Skin epidermis (tissue), 12 donors: ENCODE results near the gene SMARCA2.

ENCODE experiments used
- H3K27ac ChIP-seq, 21 experiments: fragments of 200-600 bp; sonication (generic) in 11 of 21; one replicate each; pipeline ENCODE4 v1.5.0; 2020; ENCODE audit warnings: mild to moderate bottlenecking in 3 of 21, inconsistent platforms in 2 of 21, moderate library complexity in 2 of 21
- H3K4me3 ChIP-seq, 7 experiments: fragments of 200-600 bp; sonication (generic) in 2 of 7; one replicate each; pipeline ENCODE4 v1.5.0; 2020; ENCODE audit warnings: inconsistent platforms in 2 of 7, mild to moderate bottlenecking in 2 of 7, moderate library complexity in 1 of 7

SMARCA2 gene

GRCh38 chr9:2190939-2191608 is 175.9 kb downstream of the SMARCA2 start:
- H3K27ac ChIP-seq, result no peak overlapping the region
- no peak overlapping the region for H3K4me3 ChIP-seq

GRCh38 chr9:2191609-2191972 is 176.4 kb downstream of the SMARCA2 start:
- Histone ChIP-seq H3K4me3 (no peak overlapping the region), H3K27ac (no peak overlapping the region)

- Histone ChIP-seq H3K27ac (no peak overlapping the region), H3K4me3 (no peak overlapping the region)
These were observed 177.3 kb downstream of the SMARCA2 start for GRCh38 chr9:2192356-2192979.

GRCh38 chr9:2193552-2193951 is 178.4 kb downstream of the SMARCA2 start:
- H3K27ac ChIP-seq, result no peak overlapping the region
- H3K4me3 ChIP-seq, result no peak overlapping the region

- no peak overlapping the region for H3K4me3 ChIP-seq
- H3K27ac ChIP-seq, result no peak overlapping the region
These were observed 180.1 kb downstream of the SMARCA2 start for GRCh38 chr9:2195211-2195610.

GRCh38 chr9:2196757-2197156 is 181.6 kb downstream of the SMARCA2 start:
- Histone ChIP-seq H3K4me3 (no peak overlapping the region), H3K27ac (no peak overlapping the region)

GRCh38 chr9:2198956-2199635 is 183.9 kb downstream of the SMARCA2 start:
- no peak overlapping the region for H3K27ac ChIP-seq
- no peak overlapping the region for H3K4me3 ChIP-seq

- no peak overlapping the region for H3K27ac ChIP-seq
- H3K4me3 ChIP-seq, result no peak overlapping the region
These were observed 185.1 kb downstream of the SMARCA2 start for GRCh38 chr9:2199999-2200796.

- H3K27ac ChIP-seq, result peak overlapping the region in 1 of 21 experiments; percentile 13
- H3K4me3 ChIP-seq, result no peak overlapping the region
These were observed 193.3 kb downstream of the SMARCA2 start for GRCh38 chr9:2208465-2208864.

GRCh38 chr9:2208991-2209390 is 193.8 kb downstream of the SMARCA2 start:
- Histone ChIP-seq H3K27ac (no peak overlapping the region), H3K4me3 (no peak overlapping the region)

GRCh38 chr9:2209400-2209799 is 194.3 kb downstream of the SMARCA2 start:
- no peak overlapping the region for H3K4me3 ChIP-seq
- no peak overlapping the region for H3K27ac ChIP-seq

GRCh38 chr9:2210201-2210600 is 195.1 kb downstream of the SMARCA2 start:
- H3K4me3 ChIP-seq, result no peak overlapping the region
- H3K27ac ChIP-seq, result no peak overlapping the region

GRCh38 chr9:2213830-2214468 is 198.8 kb downstream of the SMARCA2 start:
- Histone ChIP-seq H3K4me3 (no peak overlapping the region), H3K27ac (no peak overlapping the region)

GRCh38 chr9:2214707-2215106 is 199.6 kb downstream of the SMARCA2 start:
- H3K27ac ChIP-seq, result no peak overlapping the region
- no peak overlapping the region for H3K4me3 ChIP-seq

- Histone ChIP-seq H3K27ac (no peak overlapping the region), H3K4me3 (no peak overlapping the region)
These were observed 200.8 kb downstream of the SMARCA2 start for GRCh38 chr9:2215921-2216441.

GRCh38 chr9:2216591-2216990 is 201.4 kb downstream of the SMARCA2 start:
- H3K27ac ChIP-seq, result no peak overlapping the region

GRCh38 chr9:2217540-2217939 is 202.4 kb downstream of the SMARCA2 start:
- Histone ChIP-seq H3K27ac (no peak overlapping the region), H3K4me3 (no peak overlapping the region)

More at GRCh38 chr9:2216591-2216990, 201.4 kb downstream of the SMARCA2 start:
- no peak overlapping the region for H3K4me3 ChIP-seq

GRCh38 chr9:2220036-2220435 is 204.9 kb downstream of the SMARCA2 start:
- no peak overlapping the region for H3K4me3 ChIP-seq
- H3K27ac ChIP-seq, result no peak overlapping the region

- H3K27ac ChIP-seq, result no peak overlapping the region
- no peak overlapping the region for H3K4me3 ChIP-seq
These were observed 212.2 kb downstream of the SMARCA2 start for GRCh38 chr9:2227144-2227867.
